Mesendoderm (in vitro differentiated cells): Measurements from ENCODE around the gene ANXA6.

ENCODE experiments used
- DNase-seq: peaks from one replicate; pipeline ENCODE4 v3.0.0; 2013
- H2AK5ac ChIP-seq: 2 replicates; pipeline ENCODE4 v1.6.1; 2013; ENCODE audit warnings: low read length, inconsistent platforms
- H2BK120ac ChIP-seq: 2 replicates; pipeline ENCODE4 v1.6.1; 2013; ENCODE audit warnings: low read depth, mild to moderate bottlenecking, low read length, moderate library complexity, mixed read lengths
- H2BK15ac ChIP-seq: replicated peaks from 2 replicates; pipeline ENCODE4 v1.6.1; 2013; ENCODE audit warnings: low read depth, mild to moderate bottlenecking, moderate library complexity
- H2BK5ac ChIP-seq: 2 replicates; pipeline ENCODE4 v1.6.1; 2013; ENCODE audit warnings: low read length, inconsistent platforms
- H3K18ac ChIP-seq: 2 replicates; pipeline ENCODE4 v1.6.1; 2013; ENCODE audit warnings: mild to moderate bottlenecking, low read length, mixed read lengths
- H3K23ac ChIP-seq: one replicate; pipeline ENCODE4 v1.6.1; 2013; ENCODE audit warnings: low read length
- H3K27ac ChIP-seq: 2 replicates; pipeline ENCODE4 v1.5.1; 2013; ENCODE audit warnings: low read depth, mild to moderate bottlenecking, inconsistent platforms, low read length, moderate library complexity
- H3K27me3 ChIP-seq: 2 replicates; pipeline ENCODE4 v1.6.1; 2013; ENCODE audit warnings: low read length, control low read depth, mild to moderate bottlenecking, inconsistent platforms; ENCODE audit not compliant: insufficient read depth, poor library complexity
- H3K36me3 ChIP-seq: 2 replicates; pipeline ENCODE4 v1.6.1; 2013; ENCODE audit warnings: low read length, inconsistent platforms; ENCODE audit not compliant: control insufficient read depth, insufficient read depth
- H3K4ac ChIP-seq: one replicate; pipeline ENCODE4 v1.6.1; 2013; ENCODE audit warnings: low read depth, mild to moderate bottlenecking, low read length, moderate library complexity
- H3K4me1 ChIP-seq: 2 replicates; pipeline ENCODE4 v1.6.1; 2013; ENCODE audit warnings: low read depth, low read length, inconsistent platforms; ENCODE audit not compliant: control insufficient read depth
- H3K4me2 ChIP-seq: 2 replicates; pipeline ENCODE4 v1.6.1; 2013; ENCODE audit warnings: low read length
- H3K4me3 ChIP-seq: 2 replicates; pipeline ENCODE4 v1.5.1; 2013; ENCODE audit warnings: mild to moderate bottlenecking, low read length
- H3K56ac ChIP-seq: one replicate; pipeline ENCODE4 v1.6.1; 2013; ENCODE audit warnings: low read length
- H3K79me1 ChIP-seq: 2 replicates; pipeline ENCODE4 v1.6.1; 2013; ENCODE audit warnings: low read length, inconsistent platforms
- H3K79me2 ChIP-seq: 2 replicates; pipeline ENCODE4 v1.6.1; 2013; ENCODE audit warnings: mild to moderate bottlenecking, low read length; ENCODE audit not compliant: control insufficient read depth, insufficient read depth
- H3K9ac ChIP-seq: 2 replicates; pipeline ENCODE4 v1.6.1; 2013; ENCODE audit warnings: low read length, inconsistent platforms
- H4K5ac ChIP-seq: one replicate; pipeline ENCODE4 v1.6.1; 2013; ENCODE audit warnings: low read length
- H4K8ac ChIP-seq: one replicate; pipeline ENCODE4 v1.6.1; 2013; ENCODE audit warnings: low read depth, mild to moderate bottlenecking, control low read depth, low read length, moderate library complexity
- WGBS: extraction: QIAGEN DNeasy Blood & Tissue Kit; methylation state at CpG from one replicate; pipeline ENCODE4 v1.1.7; 2013; ENCODE audit warnings: low lambda C conversion rate, missing lambda C conversion rate; ENCODE audit not compliant: insufficient coverage; ENCODE audit errors: extremely low coverage; 5-methylcytosine and 5-hydroxymethylcytosine counted together

The ANXA6 gene

GRCh38 chr5:151143645-151144044, 13.9 kb downstream of the ANXA6 start:
- Histone ChIP-seq H3K27ac (no peak overlapping the region), H3K27me3 (no peaks in the 10 kb centered on the region), H3K79me2 (peaks cover 15% of the 10 kb centered on the region), H3K36me3 (peaks cover 15% of the 10 kb centered on the region), H3K18ac (no peak overlapping the region), H3K79me1 (peaks cover 43% of the 10 kb centered on the region), H3K4ac (no peak overlapping the region), H4K5ac (no peak overlapping the region), H3K4me2 (no peak overlapping the region), H4K8ac (no peak overlapping the region), H3K4me1 (no peaks in the 10 kb centered on the region), H2BK120ac (no peak overlapping the region), H3K56ac (no peak overlapping the region), H3K4me3 (no peak overlapping the region), H3K23ac (no peak overlapping the region), H2BK5ac (no peak overlapping the region), H2BK15ac (no peak overlapping the region), H3K9ac (no peak overlapping the region), H2AK5ac (no peak overlapping the region)
- no peak for DNase-seq
- WGBS: no CpG with 5 or more reads among the region's 7 CpGs

- Histone ChIP-seq H3K18ac (no peak overlapping the region), H3K4ac (no peak overlapping the region), H3K4me2 (no peak overlapping the region), H2AK5ac (no peak overlapping the region), H3K23ac (no peak overlapping the region), H3K36me3 (peaks cover 20% of the 10 kb centered on the region), H2BK15ac (no peak overlapping the region), H4K5ac (no peak overlapping the region), H3K27ac (no peak overlapping the region), H3K9ac (no peak overlapping the region), H3K79me2 (peaks cover 12% of the 10 kb centered on the region), H3K4me1 (no peaks in the 10 kb centered on the region), H3K4me3 (no peak overlapping the region), H3K56ac (no peak overlapping the region), H2BK120ac (no peak overlapping the region), H3K27me3 (no peaks in the 10 kb centered on the region), H4K8ac (no peak overlapping the region), H3K79me1 (peaks cover 40% of the 10 kb centered on the region), H2BK5ac (no peak overlapping the region)
- no CpG with 5 or more reads among the region's 1 CpG for WGBS
- no peak for DNase-seq
Measured at GRCh38 chr5:151142933-151143332, 14.6 kb downstream of the ANXA6 start.

GRCh38 chr5:151141535-151141934, 16.0 kb downstream of the ANXA6 start:
- Histone ChIP-seq H3K79me1 (peaks cover 31% of the 10 kb centered on the region), H3K4ac (no peak overlapping the region), H3K27me3 (no peaks in the 10 kb centered on the region), H3K4me3 (no peak overlapping the region), H3K56ac (no peak overlapping the region), H3K27ac (no peak overlapping the region), H3K79me2 (peaks cover 10% of the 10 kb centered on the region), H3K4me1 (no peaks in the 10 kb centered on the region), H3K4me2 (no peak overlapping the region), H3K36me3 (peaks cover 27% of the 10 kb centered on the region), H2AK5ac (no peak overlapping the region), H3K9ac (no peak overlapping the region), H2BK5ac (no peak overlapping the region), H3K23ac (no peak overlapping the region), H3K18ac (no peak overlapping the region), H2BK120ac (no peak overlapping the region), H4K5ac (no peak overlapping the region), H2BK15ac (no peak overlapping the region), H4K8ac (no peak overlapping the region)
- no peak for DNase-seq
- WGBS: no CpG with 5 or more reads among the region's 15 CpGs

- no peak overlapping the region for H3K18ac ChIP-seq
- no peak overlapping the region for H2BK15ac ChIP-seq
- H3K4ac ChIP-seq: no peak overlapping the region
- H3K23ac ChIP-seq: no peak overlapping the region
- H2BK5ac ChIP-seq: no peak overlapping the region
- no peaks in the 10 kb centered on the region for H3K4me1 ChIP-seq
- no peak overlapping the region for H3K4me2 ChIP-seq
- H3K9ac ChIP-seq: no peak overlapping the region
- no peaks in the 10 kb centered on the region for H3K27me3 ChIP-seq
- H3K4me3 ChIP-seq: no peak overlapping the region
- peaks cover 8% of the 10 kb centered on the region for H3K79me2 ChIP-seq
- no peak overlapping the region for H3K56ac ChIP-seq
- H3K36me3 ChIP-seq: peaks cover 30% of the 10 kb centered on the region
- no CpG with 5 or more reads among the region's 7 CpGs for WGBS
- H3K27ac ChIP-seq: no peak overlapping the region
- H2AK5ac ChIP-seq: no peak overlapping the region
- no peak overlapping the region for H4K5ac ChIP-seq
- no peak for DNase-seq
- H2BK120ac ChIP-seq: no peak overlapping the region
- H4K8ac ChIP-seq: no peak overlapping the region
- peaks cover 26% of the 10 kb centered on the region for H3K79me1 ChIP-seq
Measured at GRCh38 chr5:151140686-151141459, 16.7 kb downstream of the ANXA6 start.

- Histone ChIP-seq H3K4me2 (no peak overlapping the region), H3K27ac (no peak overlapping the region), H3K23ac (no peak overlapping the region), H3K9ac (no peak overlapping the region), H3K36me3 (peaks cover 37% of the 10 kb centered on the region), H3K4me1 (no peaks in the 10 kb centered on the region), H2BK5ac (no peak overlapping the region), H3K4ac (no peak overlapping the region), H2AK5ac (no peak overlapping the region), H3K79me2 (peaks cover 8% of the 10 kb centered on the region), H4K5ac (no peak overlapping the region), H3K27me3 (no peaks in the 10 kb centered on the region), H4K8ac (no peak overlapping the region), H3K56ac (no peak overlapping the region), H2BK120ac (no peak overlapping the region), H2BK15ac (no peak overlapping the region), H3K4me3 (no peak overlapping the region), H3K18ac (no peak overlapping the region), H3K79me1 (peaks cover 26% of the 10 kb centered on the region)
- no peak for DNase-seq
- WGBS: no CpG with 5 or more reads among the region's 3 CpGs
Measured at GRCh38 chr5:151139646-151140045, 17.9 kb downstream of the ANXA6 start.

- Histone ChIP-seq H2BK120ac (no peak overlapping the region), H3K4me3 (no peak overlapping the region), H3K27me3 (no peaks in the 10 kb centered on the region), H2AK5ac (no peak overlapping the region), H2BK15ac (no peak overlapping the region), H3K36me3 (peaks cover 42% of the 10 kb centered on the region), H3K4me2 (no peak overlapping the region), H4K5ac (no peak overlapping the region), H4K8ac (no peak overlapping the region), H3K4ac (no peak overlapping the region), H3K9ac (no peak overlapping the region), H3K18ac (no peak overlapping the region), H3K4me1 (no peaks in the 10 kb centered on the region), H3K79me1 (peaks cover 23% of the 10 kb centered on the region), H2BK5ac (no peak overlapping the region), H3K79me2 (peaks cover 8% of the 10 kb centered on the region), H3K27ac (no peak overlapping the region), H3K23ac (no peak overlapping the region), H3K56ac (no peak overlapping the region)
- no peak for DNase-seq
- no CpG with 5 or more reads among the region's 8 CpGs for WGBS
Measured at GRCh38 chr5:151139015-151139414, 18.6 kb downstream of the ANXA6 start.
